Activated CD8-positive, alpha-beta memory T cell treated with anti-CD3 and anti-CD28 coated beads, Interleukin-2, amount 50 U/mL, for 1 hour (primary cell): Measurements from ENCODE around the gene MCF2L.

Experiments used
- DNase-seq: peaks from one replicate; pipeline ENCODE4 v3.0.0-alpha.2; 2020; ENCODE audit errors: extremely low read depth

The MCF2L gene

DNA sequence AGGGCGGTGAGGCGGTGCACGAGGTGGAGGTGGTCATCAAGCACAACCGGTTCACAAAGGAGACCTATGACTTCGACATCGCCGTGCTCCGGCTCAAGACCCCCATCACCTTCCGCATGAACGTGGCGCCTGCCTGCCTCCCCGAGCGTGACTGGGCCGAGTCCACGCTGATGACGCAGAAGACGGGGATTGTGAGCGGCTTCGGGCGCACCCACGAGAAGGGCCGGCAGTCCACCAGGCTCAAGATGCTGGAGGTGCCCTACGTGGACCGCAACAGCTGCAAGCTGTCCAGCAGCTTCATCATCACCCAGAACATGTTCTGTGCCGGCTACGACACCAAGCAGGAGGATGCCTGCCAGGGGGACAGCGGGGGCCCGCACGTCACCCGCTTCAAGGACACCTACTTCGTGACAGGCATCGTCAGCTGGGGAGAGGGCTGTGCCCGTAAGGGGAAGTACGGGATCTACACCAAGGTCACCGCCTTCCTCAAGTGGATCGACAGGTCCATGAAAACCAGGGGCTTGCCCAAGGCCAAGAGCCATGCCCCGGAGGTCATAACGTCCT lies 180.0 kb downstream of the MCF2L start:
- no peak for DNase-seq
